Mammary epithelial cell (primary cell): ENCODE results near the gene OR9Q1.

Experiments used
- CTCF ChIP-seq, 2 donors: IDR thresholded peaks in 1 of 2; conservative IDR thresholded peaks in 1 of 2; 2 replicates each; pipeline ENCODE4 v1.5.1; 2011 to 2012; ENCODE audit warnings: inconsistent platforms in 2 of 2, low read length in 2 of 2, mild to moderate bottlenecking in 2 of 2, control low read depth in 1 of 2, low read depth in 1 of 2; ENCODE audit not compliant: insufficient read depth in 1 of 2; ENCODE audit errors: extremely low read depth in 1 of 2
- EZH2 ChIP-seq: IDR thresholded peaks from 2 replicates; pipeline ENCODE4 v1.6.1; 2012; ENCODE audit warnings: low read length, inconsistent platforms, borderline replicate concordance

- TF ChIP-seq CTCF (conservative IDR thresholded peaks at IDR 0.05 in 1 of 2, IDR thresholded peaks at IDR 0.05 in 1 of 2; ENCODE audit: extremely low read depth in 1 of 2, insufficient read depth in 1 of 2, low read depth in 1 of 2, low read length in 2 of 2) (no peak), EZH2 (no peak)
Observed at GRCh38 chr11:58057481-58057880, 33.8 kb downstream of the OR9Q1 start.
